ENCODE results near the gene LGALSL. TPM values are rescaled to one million over a fixed set of nuclear protein-coding genes. Genes with fewer than 3 reads are reported as not detected.

LGALSL gene
- total RNA-seq, 1 experiment from 2014 or later: 13.0 TPM

GRCh38 chr2:64462171-64462570 is 8.2 kb downstream of the LGALSL start:
- Histone ChIP-seq H3K4me2 (no peak overlapping the region), H3K36me3 (ENCODE audit: low read depth) (0 out of 2 replicates have a peak, but pooled peaks cover 16% of the 10 kb centered on the region), H3K4me3 (no peak overlapping the region), H3K79me2 (ENCODE audit: low read depth) (no peaks in the 10 kb centered on the region), H3K27me3 (ENCODE audit: insufficient read depth, low read depth) (no peaks in the 10 kb centered on the region), H3K9me2 (ENCODE audit: insufficient read depth) (no peaks in the 10 kb centered on the region), H4K20me1 (ENCODE audit: insufficient read depth) (no peaks in the 10 kb centered on the region), H3K4me1 (replicated peaks; ENCODE audit: insufficient read depth) (no peaks in the 10 kb centered on the region), H3F3A (ENCODE audit: insufficient read depth, low read depth) (no peaks in the 10 kb centered on the region), H3K9me3 (ENCODE audit: insufficient read depth, low read depth) (no peaks in the 10 kb centered on the region), H3K27ac (no peak overlapping the region), H2AFZ (no peak overlapping the region)
- BruUV-seq (replicated peaks): no TSS peak
- ChIA-PET POLR2A (ENCODE audit: unreplicated experiment) (no interaction called here), CTCF (no interaction called here)
- TF ChIP-seq CTCF (conservative IDR thresholded peaks at IDR 0.05) (no peak), EZH2 (IDR thresholded peaks at IDR 0.05; ENCODE audit: low read depth) (no peak)
- no peak for DNase-seq
- intact Hi-C loops (cut with micrococcal nuclease; ENCODE audit: unreplicated experiment): no loop called here

GRCh38 chr2:64462940-64463700 is 9.2 kb downstream of the LGALSL start:
- no peaks in the 10 kb centered on the region for H3K9me2 ChIP-seq (ENCODE audit: insufficient read depth)
- no peak overlapping the region for H3K4me3 ChIP-seq
- H3F3A ChIP-seq (ENCODE audit: insufficient read depth, low read depth): no peaks in the 10 kb centered on the region
- no TSS peak for BruUV-seq (replicated peaks)
- DNase-seq: no peak
- 0 out of 2 replicates have a peak, but pooled peaks cover 10% of the 10 kb centered on the region for H3K36me3 ChIP-seq (ENCODE audit: low read depth)
- no peaks in the 10 kb centered on the region for H3K4me1 ChIP-seq (replicated peaks; ENCODE audit: insufficient read depth)
- intact Hi-C loops (cut with micrococcal nuclease; ENCODE audit: unreplicated experiment): no loop called here
- no peak overlapping the region for H3K4me2 ChIP-seq
- no peak overlapping the region for H3K27ac ChIP-seq
- POLR2A ChIA-PET (ENCODE audit: unreplicated experiment): no interaction called here
- no peaks in the 10 kb centered on the region for H4K20me1 ChIP-seq (ENCODE audit: insufficient read depth)
- no peak overlapping the region for H2AFZ ChIP-seq
- CTCF ChIA-PET: no interaction called here
- no peaks in the 10 kb centered on the region for H3K79me2 ChIP-seq (ENCODE audit: low read depth)
- no peaks in the 10 kb centered on the region for H3K27me3 ChIP-seq (ENCODE audit: insufficient read depth, low read depth)
- TF ChIP-seq CTCF (conservative IDR thresholded peaks at IDR 0.05): no peak
- TF ChIP-seq EZH2 (IDR thresholded peaks at IDR 0.05; ENCODE audit: low read depth): no peak
- no peaks in the 10 kb centered on the region for H3K9me3 ChIP-seq (ENCODE audit: insufficient read depth, low read depth)

GRCh38 chr2:64463781-64464180 is 9.8 kb downstream of the LGALSL start:
- no peaks in the 10 kb centered on the region for H3F3A ChIP-seq (ENCODE audit: insufficient read depth, low read depth)
- no peak overlapping the region for H3K4me3 ChIP-seq
- H3K4me2 ChIP-seq: no peak overlapping the region
- intact Hi-C loops (cut with micrococcal nuclease; ENCODE audit: unreplicated experiment): no loop called here
- no peaks in the 10 kb centered on the region for H3K9me3 ChIP-seq (ENCODE audit: insufficient read depth, low read depth)
- no peak for DNase-seq
- H3K27ac ChIP-seq: no peak overlapping the region
- H3K27me3 ChIP-seq (ENCODE audit: insufficient read depth, low read depth): no peaks in the 10 kb centered on the region
- H3K4me1 ChIP-seq (replicated peaks; ENCODE audit: insufficient read depth): no peaks in the 10 kb centered on the region
- H3K79me2 ChIP-seq (ENCODE audit: low read depth): no peaks in the 10 kb centered on the region
- no peaks in the 10 kb centered on the region for H4K20me1 ChIP-seq (ENCODE audit: insufficient read depth)
- ChIA-PET CTCF (interaction anchor here (0.6 kb wide), 1 partner anchor 101 kb away, joined by 3 read pairs; no protein-coding TSS in a partner anchor), POLR2A (ENCODE audit: unreplicated experiment) (no interaction called here)
- H3K9me2 ChIP-seq (ENCODE audit: insufficient read depth): no peaks in the 10 kb centered on the region
- no TSS peak for BruUV-seq (replicated peaks)
- TF ChIP-seq CTCF (conservative IDR thresholded peaks at IDR 0.05) (no peak), EZH2 (IDR thresholded peaks at IDR 0.05; ENCODE audit: low read depth) (no peak)
- no peak overlapping the region for H2AFZ ChIP-seq
- H3K36me3 ChIP-seq (ENCODE audit: low read depth): 0 out of 2 replicates have a peak, but pooled peaks cover 4% of the 10 kb centered on the region
